ENCODE results near the gene RBFOX2.
"Not testable (repeated sequence)": the region's sequence is repeated elsewhere in the genome, so short reads cannot be mapped to it uniquely, and the experiment has no call there.

RBFOX2 gene

GRCh38 chr22:36003972-36004674, 24.5 kb downstream of the RBFOX2 start:
- no peak for DNase-seq

- no peak for DNase-seq
Measured at GRCh38 chr22:36002718-36003260, 25.8 kb downstream of the RBFOX2 start.

GRCh38 chr22:36002084-36002483, 26.5 kb downstream of the RBFOX2 start:
- DNase-seq = no peak

GRCh38 chr22:35998748-35999147, 29.9 kb downstream of the RBFOX2 start:
- no peak for DNase-seq

GRCh38 chr22:35997438-35997837, 31.2 kb downstream of the RBFOX2 start:
- no peak for DNase-seq

GRCh38 chr22:35996596-35996995, 32.0 kb downstream of the RBFOX2 start:
- no peak for DNase-seq

- peak; percentile 21 for DNase-seq
Measured at GRCh38 chr22:35995772-35996171, 32.9 kb downstream of the RBFOX2 start.

- no peak for DNase-seq
Measured at GRCh38 chr22:35995348-35995747, 33.3 kb downstream of the RBFOX2 start.

GRCh38 chr22:35993727-35994126, 34.9 kb downstream of the RBFOX2 start:
- not testable (repeated sequence) for DNase-seq

GRCh38 chr22:35993048-35993714, 35.4 kb downstream of the RBFOX2 start:
- no peak for DNase-seq

GRCh38 chr22:35991168-35991567, 37.5 kb downstream of the RBFOX2 start:
- no peak for DNase-seq

- no peak for DNase-seq
Measured at GRCh38 chr22:35988030-35988429, 40.6 kb downstream of the RBFOX2 start.

- no peak for DNase-seq
Measured at GRCh38 chr22:35987487-35987886, 41.1 kb downstream of the RBFOX2 start.

GRCh38 chr22:35986088-35986487, 42.5 kb downstream of the RBFOX2 start:
- DNase-seq = no peak

GRCh38 chr22:35985371-35985770, 43.3 kb downstream of the RBFOX2 start:
- DNase-seq = no peak

GRCh38 chr22:35984183-35985175, 44.1 kb downstream of the RBFOX2 start:
- no peak for DNase-seq

- DNase-seq = no peak
Measured at GRCh38 chr22:35981900-35982299, 46.7 kb downstream of the RBFOX2 start.

GRCh38 chr22:35978889-35979288, 49.7 kb downstream of the RBFOX2 start:
- DNase-seq = no peak

- DNase-seq = no peak
Measured at GRCh38 chr22:35978201-35978600, 50.4 kb downstream of the RBFOX2 start.

GRCh38 chr22:35977136-35977535, 51.5 kb downstream of the RBFOX2 start:
- DNase-seq = no peak

GRCh38 chr22:35973388-35973787, 55.2 kb downstream of the RBFOX2 start:
- no peak for DNase-seq

GRCh38 chr22:35972559-35972958, 56.1 kb downstream of the RBFOX2 start:
- DNase-seq = no peak

- DNase-seq = no peak
Measured at GRCh38 chr22:35971456-35972119, 57.0 kb downstream of the RBFOX2 start.

Measured in kidney glomerular epithelial cell (primary cell).